IMR-90 (cell line): Measurements from ENCODE around the gene NAA38. TPM values are rescaled to one million over a fixed set of nuclear protein-coding genes. Genes with fewer than 3 reads are reported as not detected.
A peak's percentile ranks its signal among the peaks of the same experiment; 100 is the strongest.

ENCODE experiments used
- ATAC-seq: fragments of 200-7000 bp; cut with Tn5 transposase; 2 replicates; pipeline ENCODE4 v1.9.1; 2020; ENCODE audit warnings: low read depth, mild to moderate bottlenecking, moderate library complexity
- BruUV-seq: library from RNA; stranded (reverse); fragments of 400-500 nt; replicated peaks from 2 replicates; lab custom pipeline; 2021; lab: Mats Ljungman, UMichigan
- CTCF ChIA-PET: fragments of 300-600 bp; formaldehyde crosslinking; extraction: SDS; loops from one replicate; lab custom pipeline; 2021; ENCODE audit warnings: antibody characterized with exemption; lab: Yijun Ruan, JAX
- POLR2A ChIA-PET: fragments of 300-600 bp; sonication (Branson Sonifier 250); formaldehyde crosslinking; loops from one replicate; lab custom pipeline; 2022; ENCODE audit warnings: antibody characterized with exemption; ENCODE audit not compliant: unreplicated experiment; lab: Charles Lee
- DNase-seq: peaks from one replicate; pipeline ENCODE4 v3.0.0; 2013
- H2AFZ ChIP-seq: replicated peaks from 2 replicates; pipeline ENCODE3; 2013; ENCODE audit warnings: low read length, mild to moderate bottlenecking; ENCODE audit not compliant: poor library complexity
- H2AK5ac ChIP-seq: 2 replicates; pipeline ENCODE4 v1.6.1; 2013; ENCODE audit warnings: low read depth, low read length, inconsistent platforms
- H2AK9ac ChIP-seq: replicated peaks from 2 replicates; pipeline ENCODE3; 2013; ENCODE audit warnings: mild to moderate bottlenecking, low read depth, low read length, moderate library complexity; ENCODE audit not compliant: poor library complexity
- H2BK120ac ChIP-seq: 2 replicates; pipeline ENCODE4 v1.6.1; 2013; ENCODE audit warnings: low read depth, low read length, inconsistent platforms
- H2BK15ac ChIP-seq: 3 replicates; pipeline ENCODE4 v1.6.1; 2013; ENCODE audit warnings: low read depth, low read length, inconsistent platforms
- H2BK20ac ChIP-seq: 2 replicates; pipeline ENCODE4 v1.6.1; 2013; ENCODE audit warnings: low read depth, mild to moderate bottlenecking, inconsistent platforms, low read length, moderate library complexity
- H2BK5ac ChIP-seq: 2 replicates; pipeline ENCODE4 v1.6.1; 2013; ENCODE audit warnings: mild to moderate bottlenecking, low read depth, low read length, inconsistent platforms; ENCODE audit not compliant: poor library complexity, severe bottlenecking
- H3K14ac ChIP-seq: replicated peaks from 2 replicates; pipeline ENCODE4 v1.6.1; 2013; ENCODE audit warnings: low read depth, low read length, inconsistent platforms
- H3K18ac ChIP-seq: 2 replicates; pipeline ENCODE4 v1.6.1; 2013; ENCODE audit warnings: low read depth, low read length, control low read depth
- H3K23ac ChIP-seq: 2 replicates; pipeline ENCODE4 v1.6.1; 2013; ENCODE audit warnings: low read depth, low read length, inconsistent platforms
- H3K27ac ChIP-seq: 2 replicates; pipeline ENCODE4 v1.5.1; 2013; ENCODE audit warnings: mild to moderate bottlenecking, control low read depth, low read length; ENCODE audit not compliant: insufficient read depth
- H3K27me3 ChIP-seq: 2 replicates; pipeline ENCODE4 v1.6.1; 2013; ENCODE audit warnings: low read length; ENCODE audit not compliant: control insufficient read depth, insufficient read depth
- H3K36me3 ChIP-seq: 2 replicates; pipeline ENCODE4 v1.6.1; 2013; ENCODE audit warnings: low read length, mixed read lengths; ENCODE audit not compliant: control insufficient read depth, insufficient read depth
- H3K4ac ChIP-seq: 2 replicates; pipeline ENCODE4 v1.6.1; 2013; ENCODE audit warnings: low read depth, low read length, inconsistent platforms
- H3K4me1 ChIP-seq: 2 replicates; pipeline ENCODE4 v1.6.1; 2013; ENCODE audit warnings: low read length, mixed read lengths; ENCODE audit not compliant: control insufficient read depth, insufficient read depth
- H3K4me2 ChIP-seq: 2 replicates; pipeline ENCODE4 v1.6.1; 2013; ENCODE audit warnings: low read depth, mild to moderate bottlenecking, control low read depth, low read length, moderate library complexity
- H3K4me3 ChIP-seq: 2 replicates; pipeline ENCODE4 v1.5.1; 2013; ENCODE audit warnings: low read depth, mild to moderate bottlenecking, control low read depth, low read length, moderate library complexity; ENCODE audit not compliant: insufficient read depth
- H3K56ac ChIP-seq: 2 replicates; pipeline ENCODE4 v1.6.1; 2013; ENCODE audit warnings: low read length, inconsistent platforms; ENCODE audit not compliant: insufficient read depth; ENCODE audit errors: extremely low read depth
- H3K79me1 ChIP-seq, 2 experiments: 2 replicates each; pipeline ENCODE4 v1.6.1; 2013; ENCODE audit warnings: low read length in 2 of 2, inconsistent platforms in 1 of 2, low read depth in 1 of 2
- H3K9ac ChIP-seq: 2 replicates; pipeline ENCODE4 v1.6.1; 2013; ENCODE audit warnings: low read depth, low read length, control low read depth
- H3K9me1 ChIP-seq: 2 replicates; pipeline ENCODE4 v1.6.1; 2013; ENCODE audit warnings: low read length, inconsistent platforms; ENCODE audit not compliant: insufficient read depth
- H3K9me3 ChIP-seq: 2 replicates; pipeline ENCODE4 v1.6.1; 2013; ENCODE audit warnings: low read length; ENCODE audit not compliant: control insufficient read depth, insufficient read depth
- H4K20me1 ChIP-seq: 2 replicates; pipeline ENCODE4 v1.6.1; 2013; ENCODE audit warnings: low read length, inconsistent platforms; ENCODE audit not compliant: insufficient read depth
- H4K5ac ChIP-seq: 2 replicates; pipeline ENCODE4 v1.6.1; 2013; ENCODE audit warnings: mild to moderate bottlenecking, low read depth, low read length, control low read depth
- H4K8ac ChIP-seq, 2 experiments: 2 replicates each; pipeline ENCODE4 v1.6.1; 2013; ENCODE audit warnings: low read depth in 2 of 2, low read length in 2 of 2, control low read depth in 1 of 2, inconsistent platforms in 1 of 2
- H4K91ac ChIP-seq: 2 replicates; pipeline ENCODE4 v1.6.1; 2013; ENCODE audit warnings: low read depth, low read length, inconsistent platforms; ENCODE audit not compliant: insufficient read depth
- BHLHE40 ChIP-seq: fragments of 150-350 bp; IDR thresholded peaks from 2 replicates; pipeline ENCODE4 v1.6.1; 2016; ENCODE audit warnings: mild to moderate bottlenecking, low read depth, low read length
- FOS ChIP-seq: fragments of 150-350 bp; IDR thresholded peaks from 2 replicates; pipeline ENCODE4 v1.6.1; 2016; ENCODE audit warnings: low read depth, low read length
- MAFK ChIP-seq: IDR thresholded peaks from 2 replicates; pipeline ENCODE4 v1.6.1; 2012; ENCODE audit warnings: low read depth, low read length, improper control_type of control experiment
- MAZ ChIP-seq: IDR thresholded peaks from 2 replicates; pipeline ENCODE4 v1.6.1; 2012; ENCODE audit warnings: low read depth, mild to moderate bottlenecking, low read length, improper control_type of control experiment, moderate library complexity, borderline replicate concordance
- RFX5 ChIP-seq: IDR thresholded peaks from 2 replicates; pipeline ENCODE4 v1.8.0; 2012; ENCODE audit warnings: low read depth, mild to moderate bottlenecking, low read length, moderate library complexity
- WGBS, 2 experiments: methylation state at CpG; one replicate each; pipeline versions ENCODE4 v1.1.5 to v1.1.7; 2013; ENCODE audit warnings: missing lambda C conversion rate in 2 of 2; ENCODE audit not compliant: insufficient read length in 1 of 2; ENCODE audit errors: extremely low coverage in 2 of 2; 5-methylcytosine and 5-hydroxymethylcytosine counted together
- dilution Hi-C: fragments of 300-500 bp; cut with HindIII; formaldehyde crosslinking; loops from one replicate; pipeline ENCODE4 v1.14.3; 2018; ENCODE audit warnings: low sequenced_read_pairs; ENCODE audit not compliant: unreplicated experiment
- in situ Hi-C: fragments of 300-500 bp; cut with MboI; formaldehyde crosslinking; loops from 3 replicates; pipeline ENCODE4 v1.14.3; 2019; ENCODE audit warnings: low sequenced_read_pairs, inconsistent platforms, mixed read lengths
- intact Hi-C: fragments of 100-400 bp; cut with micrococcal nuclease; formaldehyde crosslinking; loops from 2 replicates; pipeline ENCODE4 v1.10.0; 2022
- polyA plus RNA-seq, 3 experiments: library from polyadenylated mRNA; depleted of rRNA; stranded (reverse); fragments of >200 nt; gene quantifications; 2 replicates each; pipeline ENCODE4 v1.2.3, GENCODE V29; 2012; ENCODE audit warnings: low replicate concordance in 1 of 3
- total RNA-seq: library from RNA; depleted of rRNA; stranded (reverse); fragments of >200 nt; gene quantifications from 2 replicates; pipeline ENCODE4 v1.2.3, GENCODE V29; 2012

NAA38 gene
- total and polyA plus RNA-seq, 2 of the 4 experiments (the other 2 are of a cell fraction) = 40.7 to 76.8 TPM

GRCh38 chr17:7885367-7886226 is 28.2 kb upstream of the NAA38 start:
- Histone ChIP-seq H4K20me1 (peaks cover 14% of the 10 kb centered on the region), H3K23ac (peak overlapping the region; percentile 96), H3K4me2 (peak overlapping the region; percentile 99), H3K4ac (peak overlapping the region; percentile 99), H3K79me1 (peaks cover 11 to 59% of the 10 kb centered on the region in 2 experiments), H4K91ac (peak overlapping the region; percentile 91), H3K9ac (peak overlapping the region; percentile 99), H3K27me3 (no peaks in the 10 kb centered on the region), H4K5ac (peak overlapping the region; percentile 92), H2AK9ac (peak overlapping the region; percentile 100), H3K56ac (peak overlapping the region; percentile 87), H3K14ac (peak overlapping the region; percentile 98), H3K9me3 (no peaks in the 10 kb centered on the region), H2AFZ (peak overlapping the region; percentile 86), H3K4me3 (peak overlapping the region; percentile 98), H2BK5ac (peak overlapping the region; percentile 98), H3K27ac (peak overlapping the region; percentile 100), H2AK5ac (peak overlapping the region; percentile 98), H2BK20ac (no peak overlapping the region), H2BK15ac (no peak overlapping the region; the same call in 2 of the 3 replicates), H3K4me1 (peaks cover 28% of the 10 kb centered on the region), H3K36me3 (peaks cover 13% of the 10 kb centered on the region), H2BK120ac (peak overlapping the region; percentile 87), H3K18ac (peak overlapping the region; percentile 93), H4K8ac (peak overlapping the region; percentile 36 to 78; a peak in 3 of 4 replicates), H3K9me1 (peaks cover 12% of the 10 kb centered on the region)
- dilution Hi-C loops = no loop called here
- TF ChIP-seq MAZ = 0 out of 2 replicates have a peak, but pooled peaks have one; percentile 16
- TF ChIP-seq FOS = no peak
- no peak for TF ChIP-seq BHLHE40
- no peak for TF ChIP-seq RFX5
- no peak for TF ChIP-seq MAFK
- in situ Hi-C loops = no loop called here
- WGBS, 2 experiments = 0% methylated on average over 18 of the region's 64 CpGs; no CpG with 5 or more reads in 1 of the 2 experiments
- ChIA-PET POLR2A (no interaction called here), CTCF (interaction anchor here (0.6 kb wide), 2 partner anchors 22 to 23 kb away, joined by 3 to 4 read pairs; no protein-coding TSS in a partner anchor)
- BruUV-seq = no TSS peak
- DNase-seq (peak; percentile 14), ATAC-seq (peak; percentile 2; the same call in 1 of the 2 replicates)
- intact Hi-C loops = no loop called here
